HepG2 (cell line): ENCODE data around the gene CKS2. TPM values are rescaled to one million over a fixed set of nuclear protein-coding genes. Genes with fewer than 3 reads are reported as not detected.

Source experiments
- ATRX ChIP-seq: sonication (generic); formaldehyde crosslinking; IDR thresholded peaks from 2 replicates; pipeline ENCODE4 v1.4.0; 2020; ENCODE audit warnings: missing genetic modification reagents, borderline replicate concordance
- FOXA3 ChIP-seq: IDR thresholded peaks from 2 replicates; pipeline ENCODE4 v1.6.1; 2016; ENCODE audit warnings: missing genetic modification reagents, missing compliant biosample characterization
- FOXO1 ChIP-seq: sonication (generic); formaldehyde crosslinking; IDR thresholded peaks from 2 replicates; pipeline ENCODE4 v1.4.0; 2020; ENCODE audit warnings: missing genetic modification reagents
- IRX3 ChIP-seq: sonication (generic); formaldehyde crosslinking; IDR thresholded peaks from 2 replicates; pipeline ENCODE4 v1.8.1; 2023; ENCODE audit warnings: mild to moderate bottlenecking, low read depth, missing genetic modification reagents, borderline replicate concordance
- KDM5A ChIP-seq: fragments of 200-600 bp; sonication (generic); IDR thresholded peaks from 2 replicates; pipeline ENCODE4 v1.7.0; 2018; ENCODE audit warnings: antibody characterized with exemption, mild to moderate bottlenecking, low read length, borderline replicate concordance
- KLF16 ChIP-seq, 2 experiments: sonication (generic) in 1 of 2; formaldehyde crosslinking in 1 of 2; IDR thresholded peaks; 2 replicates each; pipeline versions ENCODE4 v1.6.1 to v1.8.0; 2016 to 2023; ENCODE audit warnings: missing genetic modification reagents in 2 of 2, missing compliant biosample characterization in 1 of 2
- MAFG ChIP-seq: sonication (generic); formaldehyde crosslinking; IDR thresholded peaks from 2 replicates; pipeline ENCODE4 v1.5.1; 2020; ENCODE audit warnings: mild to moderate bottlenecking, missing genetic modification reagents
- MZF1 ChIP-seq: sonication (generic); formaldehyde crosslinking; IDR thresholded peaks from 2 replicates; pipeline ENCODE4 v1.8.1; 2023; ENCODE audit warnings: mild to moderate bottlenecking, missing genetic modification reagents, borderline replicate concordance
- NAIF1 ChIP-seq: sonication (generic); formaldehyde crosslinking; IDR thresholded peaks from 2 replicates; pipeline ENCODE4 v1.5.0; 2020; ENCODE audit warnings: mild to moderate bottlenecking, missing genetic modification reagents, borderline replicate concordance
- PCBP2 ChIP-seq: fragments of 200-400 bp; formaldehyde crosslinking; optimal IDR thresholded peaks from 2 replicates; pipeline ENCODE3; 2018; ENCODE audit warnings: low read length, low read depth; ENCODE audit not compliant: poor library complexity, severe bottlenecking
- PLRG1 ChIP-seq: fragments of 450-650 bp; conservative IDR thresholded peaks from 2 replicates; pipeline ENCODE4 v1.6.1; 2016
- RARA ChIP-seq: IDR thresholded peaks from 2 replicates; pipeline ENCODE4 v1.6.1; 2016; ENCODE audit warnings: missing genetic modification reagents, missing compliant biosample characterization
- REPIN1 ChIP-seq: sonication (generic); formaldehyde crosslinking; IDR thresholded peaks from 2 replicates; pipeline ENCODE4 v1.8.0; 2022; ENCODE audit warnings: missing genetic modification reagents, low read depth, mild to moderate bottlenecking, borderline replicate concordance
- SNAPC2 ChIP-seq: sonication (generic); formaldehyde crosslinking; IDR thresholded peaks from 2 replicates; pipeline ENCODE4 v1.8.1; 2022; ENCODE audit warnings: mild to moderate bottlenecking, missing genetic modification reagents
- TCF7 ChIP-seq: sonication (generic); IDR thresholded peaks from 2 replicates; pipeline ENCODE4 v1.6.1; 2016; ENCODE audit warnings: antibody characterized with exemption, low read depth
- YY1 ChIP-seq: IDR thresholded peaks from 2 replicates; pipeline ENCODE4 v1.6.1; 2011; ENCODE audit warnings: low read length, low read depth, moderate library complexity, mild to moderate bottlenecking; ENCODE audit not compliant: insufficient read depth, insufficient replicate concordance
- ZNF12 ChIP-seq: sonication (generic); formaldehyde crosslinking; IDR thresholded peaks from 2 replicates; pipeline ENCODE4 v1.5.0; 2020; ENCODE audit warnings: missing genetic modification reagents
- ZNF180 ChIP-seq: sonication (generic); formaldehyde crosslinking; IDR thresholded peaks from 2 replicates; pipeline ENCODE4 v1.4.0; 2020; ENCODE audit warnings: low read depth, missing genetic modification reagents, borderline replicate concordance
- ZNF260 ChIP-seq: sonication (generic); formaldehyde crosslinking; IDR thresholded peaks from 2 replicates; pipeline ENCODE4 v1.4.0; 2020; ENCODE audit warnings: missing genetic modification reagents, low read depth, mild to moderate bottlenecking, borderline replicate concordance
- ZNF564 ChIP-seq: sonication (generic); formaldehyde crosslinking; IDR thresholded peaks from 2 replicates; pipeline ENCODE4 v1.8.1; 2023; ENCODE audit warnings: mild to moderate bottlenecking, missing genetic modification reagents
- ZNF761 ChIP-seq: sonication (generic); formaldehyde crosslinking; conservative IDR thresholded peaks from 2 replicates; pipeline ENCODE4 v1.4.0; 2020; ENCODE audit warnings: mild to moderate bottlenecking, missing genetic modification reagents
- ZNF766 ChIP-seq: sonication (generic); formaldehyde crosslinking; IDR thresholded peaks from 2 replicates; pipeline ENCODE4 v1.5.0; 2020; ENCODE audit warnings: missing genetic modification reagents, borderline replicate concordance
- polyA plus RNA-seq, 8 experiments: library from polyadenylated mRNA; depleted of rRNA in 3 of 8; stranded (reverse) in 7 of 8; unstranded in 1 of 8; fragments of >200 nt; fragmentation: Illumina TruSeq in 4 of 8; extraction: Trizol in 4 of 8; gene quantifications; 2 replicates each; pipeline versions ENCODE4 v1.2.1 to v1.2.3, GENCODE V29; 2011 to 2016; ENCODE audit warnings: low read depth in 4 of 8, missing spikeins in 1 of 8, mixed read lengths in 1 of 8; ENCODE audit not compliant: insufficient read depth in 1 of 8
- total RNA-seq, 5 experiments: library from RNA; depleted of rRNA; stranded (reverse); fragments of >200 nt; fragmentation: Illumina TruSeq; extraction: Trizol; gene quantifications; 2 replicates each; pipeline ENCODE4 v1.2.3, GENCODE V29; 2016; ENCODE audit warnings: low read depth in 1 of 5
- TF ChIP-seq, protein P1 (sequence below): sonication (generic); formaldehyde crosslinking; IDR thresholded peaks from 2 replicates; pipeline ENCODE4 v1.4.0; 2020; ENCODE audit warnings: missing genetic modification reagents, borderline replicate concordance
- TF ChIP-seq, protein P2 (sequence below): sonication (generic); formaldehyde crosslinking; IDR thresholded peaks from 2 replicates; pipeline ENCODE4 v1.5.0; 2020; ENCODE audit warnings: missing genetic modification reagents
- TF ChIP-seq, protein P3 (sequence below): sonication (generic); formaldehyde crosslinking; IDR thresholded peaks from 2 replicates; pipeline ENCODE4 v1.5.1; 2020; ENCODE audit warnings: mild to moderate bottlenecking, missing genetic modification reagents, moderate library complexity

Gene CKS2
- total and polyA plus RNA-seq, 2 of the 13 experiments (the other 11 are each of a cell fraction or from before 2014, with no cell fraction given), result 251 to 317 TPM

DNA sequence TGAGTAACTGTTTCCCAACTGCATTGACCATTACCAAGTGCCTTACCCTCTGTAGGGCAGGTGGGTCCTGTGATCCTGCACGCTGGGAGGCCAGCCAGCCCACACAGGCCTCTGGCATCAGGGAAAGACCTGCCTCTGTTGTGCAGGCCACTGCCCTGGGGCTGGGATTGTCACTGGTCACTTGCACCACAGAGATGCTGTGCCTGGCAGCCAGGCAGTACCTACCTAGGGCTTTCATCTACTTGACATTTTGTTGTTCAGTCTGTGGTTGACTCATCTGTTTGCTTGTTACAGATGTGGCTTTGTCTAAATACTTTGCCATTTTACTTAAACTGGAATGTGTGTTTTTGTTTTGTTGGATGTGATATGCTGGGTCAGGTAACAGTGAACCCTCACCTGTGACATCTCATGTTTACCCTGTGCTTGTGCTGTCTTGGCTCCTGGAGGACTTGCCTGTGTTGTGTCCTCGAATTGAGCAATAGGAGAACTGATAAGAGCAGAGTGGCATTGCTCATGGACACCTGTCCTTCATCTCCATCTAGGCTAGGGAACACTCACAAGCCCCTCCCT is 40.1 kb downstream of the CKS2 start (continued):
- TF ChIP-seq, protein P1, sequence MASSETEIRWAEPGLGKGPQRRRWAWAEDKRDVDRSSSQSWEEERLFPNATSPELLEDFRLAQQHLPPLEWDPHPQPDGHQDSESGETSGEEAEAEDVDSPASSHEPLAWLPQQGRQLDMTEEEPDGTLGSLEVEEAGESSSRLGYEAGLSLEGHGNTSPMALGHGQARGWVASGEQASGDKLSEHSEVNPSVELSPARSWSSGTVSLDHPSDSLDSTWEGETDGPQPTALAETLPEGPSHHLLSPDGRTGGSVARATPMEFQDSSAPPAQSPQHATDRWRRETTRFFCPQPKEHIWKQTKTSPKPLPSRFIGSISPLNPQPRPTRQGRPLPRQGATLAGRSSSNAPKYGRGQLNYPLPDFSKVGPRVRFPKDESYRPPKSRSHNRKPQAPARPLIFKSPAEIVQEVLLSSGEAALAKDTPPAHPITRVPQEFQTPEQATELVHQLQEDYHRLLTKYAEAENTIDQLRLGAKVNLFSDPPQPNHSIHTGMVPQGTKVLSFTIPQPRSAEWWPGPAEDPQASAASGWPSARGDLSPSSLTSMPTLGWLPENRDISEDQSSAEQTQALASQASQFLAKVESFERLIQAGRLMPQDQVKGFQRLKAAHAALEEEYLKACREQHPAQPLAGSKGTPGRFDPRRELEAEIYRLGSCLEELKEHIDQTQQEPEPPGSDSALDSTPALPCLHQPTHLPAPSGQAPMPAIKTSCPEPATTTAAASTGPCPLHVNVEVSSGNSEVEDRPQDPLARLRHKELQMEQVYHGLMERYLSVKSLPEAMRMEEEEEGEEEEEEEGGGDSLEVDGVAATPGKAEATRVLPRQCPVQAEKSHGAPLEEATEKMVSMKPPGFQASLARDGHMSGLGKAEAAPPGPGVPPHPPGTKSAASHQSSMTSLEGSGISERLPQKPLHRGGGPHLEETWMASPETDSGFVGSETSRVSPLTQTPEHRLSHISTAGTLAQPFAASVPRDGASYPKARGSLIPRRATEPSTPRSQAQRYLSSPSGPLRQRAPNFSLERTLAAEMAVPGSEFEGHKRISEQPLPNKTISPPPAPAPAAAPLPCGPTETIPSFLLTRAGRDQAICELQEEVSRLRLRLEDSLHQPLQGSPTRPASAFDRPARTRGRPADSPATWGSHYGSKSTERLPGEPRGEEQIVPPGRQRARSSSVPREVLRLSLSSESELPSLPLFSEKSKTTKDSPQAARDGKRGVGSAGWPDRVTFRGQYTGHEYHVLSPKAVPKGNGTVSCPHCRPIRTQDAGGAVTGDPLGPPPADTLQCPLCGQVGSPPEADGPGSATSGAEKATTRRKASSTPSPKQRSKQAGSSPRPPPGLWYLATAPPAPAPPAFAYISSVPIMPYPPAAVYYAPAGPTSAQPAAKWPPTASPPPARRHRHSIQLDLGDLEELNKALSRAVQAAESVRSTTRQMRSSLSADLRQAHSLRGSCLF (CRISPR knock-in tag), result no peak
- no peak for TF ChIP-seq PCBP2
- TF ChIP-seq KLF16 (CRISPR knock-in tag; IDR thresholded peaks at IDR 0.05), result peak in 1 of 2 experiments; percentile 55; a peak in 1 of 4 replicates
- TF ChIP-seq, protein P2, sequence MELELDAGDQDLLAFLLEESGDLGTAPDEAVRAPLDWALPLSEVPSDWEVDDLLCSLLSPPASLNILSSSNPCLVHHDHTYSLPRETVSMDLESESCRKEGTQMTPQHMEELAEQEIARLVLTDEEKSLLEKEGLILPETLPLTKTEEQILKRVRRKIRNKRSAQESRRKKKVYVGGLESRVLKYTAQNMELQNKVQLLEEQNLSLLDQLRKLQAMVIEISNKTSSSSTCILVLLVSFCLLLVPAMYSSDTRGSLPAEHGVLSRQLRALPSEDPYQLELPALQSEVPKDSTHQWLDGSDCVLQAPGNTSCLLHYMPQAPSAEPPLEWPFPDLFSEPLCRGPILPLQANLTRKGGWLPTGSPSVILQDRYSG (CRISPR knock-in tag), result no peak
- no peak for TF ChIP-seq PLRG1
- peak; percentile 61; the same call in 1 of the 2 replicates for TF ChIP-seq ZNF12 (CRISPR knock-in tag)
- TF ChIP-seq KDM5A, result no peak
- TF ChIP-seq FOXA3, result peak; percentile 98
- TF ChIP-seq, protein P3, sequence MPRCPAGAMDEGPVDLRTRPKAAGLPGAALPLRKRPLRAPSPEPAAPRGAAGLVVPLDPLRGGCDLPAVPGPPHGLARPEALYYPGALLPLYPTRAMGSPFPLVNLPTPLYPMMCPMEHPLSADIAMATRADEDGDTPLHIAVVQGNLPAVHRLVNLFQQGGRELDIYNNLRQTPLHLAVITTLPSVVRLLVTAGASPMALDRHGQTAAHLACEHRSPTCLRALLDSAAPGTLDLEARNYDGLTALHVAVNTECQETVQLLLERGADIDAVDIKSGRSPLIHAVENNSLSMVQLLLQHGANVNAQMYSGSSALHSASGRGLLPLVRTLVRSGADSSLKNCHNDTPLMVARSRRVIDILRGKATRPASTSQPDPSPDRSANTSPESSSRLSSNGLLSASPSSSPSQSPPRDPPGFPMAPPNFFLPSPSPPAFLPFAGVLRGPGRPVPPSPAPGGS (CRISPR knock-in tag), result 0 out of 2 replicates have a peak, but pooled peaks have one; percentile 30
- no peak for TF ChIP-seq ZNF180 (CRISPR knock-in tag)
- TF ChIP-seq ZNF761, result no peak
- TF ChIP-seq IRX3 (CRISPR knock-in tag), result no peak
- TF ChIP-seq MZF1 (CRISPR knock-in tag), result no peak
- TF ChIP-seq ZNF260 (CRISPR knock-in tag), result no peak
- peak; percentile 80 for TF ChIP-seq TCF7
- TF ChIP-seq SNAPC2 (CRISPR knock-in tag), result no peak
- TF ChIP-seq ZNF564, result no peak
- no peak for TF ChIP-seq MAFG (CRISPR knock-in tag)
- TF ChIP-seq RARA (CRISPR knock-in tag), result peak; percentile 95
- TF ChIP-seq FOXO1 (CRISPR knock-in tag), result peak; percentile 98
- no peak for TF ChIP-seq REPIN1 (CRISPR knock-in tag)
- no peak for TF ChIP-seq ZNF766 (CRISPR knock-in tag)
- TF ChIP-seq YY1, result no peak
- TF ChIP-seq ATRX (CRISPR knock-in tag), result no peak
- no peak for TF ChIP-seq NAIF1
